ENCODE results near the gene CCDC102A.
"Not testable (repeated sequence)": the region's sequence is repeated elsewhere in the genome, so short reads cannot be mapped to it uniquely, and the experiment has no call there.

Gene CCDC102A

DNA sequence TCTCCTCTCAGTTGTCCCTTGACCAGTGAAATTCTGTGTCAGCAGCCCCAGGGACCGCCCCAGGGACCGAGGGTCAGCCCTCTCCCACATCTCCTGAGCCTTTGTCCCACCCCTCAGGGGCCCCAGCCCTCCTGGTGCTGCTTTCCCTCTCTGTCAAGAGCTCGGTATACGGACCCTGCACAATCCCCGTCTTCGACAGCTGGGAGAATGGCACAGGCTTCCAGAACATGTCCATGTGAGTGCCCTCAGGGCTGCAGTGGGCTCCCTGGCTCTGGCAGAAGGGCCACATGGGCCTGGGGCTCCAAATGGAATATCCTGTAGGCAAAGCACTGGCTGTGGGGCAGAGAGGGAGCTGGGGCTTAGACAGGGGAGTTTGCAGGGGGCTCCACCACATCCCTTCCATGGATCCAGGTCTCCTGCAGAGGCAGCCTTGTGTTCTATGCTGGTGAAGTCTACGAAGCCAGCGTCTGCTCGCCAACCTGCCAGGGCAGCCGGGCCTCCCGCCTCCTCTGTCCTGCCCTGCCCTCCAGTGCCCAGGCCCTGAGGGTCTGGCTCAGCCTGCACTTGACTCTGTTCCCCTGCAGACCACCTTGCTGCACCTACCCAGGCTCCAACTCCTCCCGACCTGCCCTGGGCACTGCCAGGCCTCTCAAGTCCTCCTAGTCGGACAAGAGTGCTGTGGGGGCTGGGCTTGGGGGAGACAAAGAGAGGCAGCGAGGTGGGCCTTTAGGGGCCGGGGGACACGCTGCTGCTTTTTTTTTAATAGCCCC, 34.1 kb upstream of the CCDC102A start:
- no peak overlapping the region for H3K27ac ChIP-seq
- no peak for TF ChIP-seq ZFX (IDR thresholded peaks at IDR 0.05)
- TF ChIP-seq, protein P1, sequence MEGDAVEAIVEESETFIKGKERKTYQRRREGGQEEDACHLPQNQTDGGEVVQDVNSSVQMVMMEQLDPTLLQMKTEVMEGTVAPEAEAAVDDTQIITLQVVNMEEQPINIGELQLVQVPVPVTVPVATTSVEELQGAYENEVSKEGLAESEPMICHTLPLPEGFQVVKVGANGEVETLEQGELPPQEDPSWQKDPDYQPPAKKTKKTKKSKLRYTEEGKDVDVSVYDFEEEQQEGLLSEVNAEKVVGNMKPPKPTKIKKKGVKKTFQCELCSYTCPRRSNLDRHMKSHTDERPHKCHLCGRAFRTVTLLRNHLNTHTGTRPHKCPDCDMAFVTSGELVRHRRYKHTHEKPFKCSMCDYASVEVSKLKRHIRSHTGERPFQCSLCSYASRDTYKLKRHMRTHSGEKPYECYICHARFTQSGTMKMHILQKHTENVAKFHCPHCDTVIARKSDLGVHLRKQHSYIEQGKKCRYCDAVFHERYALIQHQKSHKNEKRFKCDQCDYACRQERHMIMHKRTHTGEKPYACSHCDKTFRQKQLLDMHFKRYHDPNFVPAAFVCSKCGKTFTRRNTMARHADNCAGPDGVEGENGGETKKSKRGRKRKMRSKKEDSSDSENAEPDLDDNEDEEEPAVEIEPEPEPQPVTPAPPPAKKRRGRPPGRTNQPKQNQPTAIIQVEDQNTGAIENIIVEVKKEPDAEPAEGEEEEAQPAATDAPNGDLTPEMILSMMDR (conservative IDR thresholded peaks at IDR 0.05), result no peak

DNA sequence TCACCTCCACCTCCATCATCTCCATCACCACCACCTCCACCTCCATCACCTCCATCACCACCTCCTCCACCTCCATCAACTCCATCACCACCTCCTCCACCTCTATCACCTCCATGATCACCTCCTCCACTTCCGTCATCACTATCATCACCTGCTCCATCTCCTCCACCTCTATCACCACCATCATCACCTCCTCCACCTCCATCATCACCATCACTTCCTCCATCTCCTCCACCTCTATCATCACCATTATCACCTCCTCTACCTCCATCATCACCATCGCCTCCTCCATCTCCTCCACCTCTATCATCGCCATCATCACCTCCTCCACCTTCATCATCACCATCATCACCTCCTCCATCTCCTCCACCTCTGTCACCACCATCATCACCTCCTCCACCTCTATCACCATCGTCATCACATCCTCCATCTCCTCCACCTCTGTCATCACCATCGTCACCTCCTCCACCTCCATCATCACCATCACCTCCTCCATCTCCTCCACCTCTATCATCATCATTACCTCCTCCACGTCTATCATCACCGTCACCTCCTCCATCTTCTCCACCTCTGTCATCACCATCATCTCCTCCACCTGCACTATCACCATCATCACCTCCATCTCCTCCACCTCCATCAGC, 33.1 kb upstream of the CCDC102A start:
- no peak for TF ChIP-seq ZFX (IDR thresholded peaks at IDR 0.05)
- TF ChIP-seq, protein P1 (conservative IDR thresholded peaks at IDR 0.05), result no peak
- H3K27ac ChIP-seq, result no peak overlapping the region

DNA sequence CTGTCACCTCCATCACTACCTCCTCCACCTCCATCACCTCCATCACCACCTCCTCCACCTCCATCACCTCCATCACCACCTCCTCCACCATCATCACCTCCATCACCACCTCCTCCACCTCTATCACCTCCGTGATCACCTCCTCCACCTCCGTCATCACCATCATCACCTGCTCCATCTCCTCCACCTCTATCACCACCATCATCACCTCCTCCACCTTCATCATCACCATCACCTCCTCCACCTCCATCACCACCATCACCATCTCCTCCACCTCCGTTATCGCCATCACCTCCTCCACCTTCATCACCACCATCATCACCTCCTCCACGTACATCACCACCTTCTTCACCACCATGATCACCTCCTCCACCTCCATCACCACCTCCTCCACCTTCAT, 32.4 kb upstream of the CCDC102A start:
- not testable (repeated sequence) for H3K27ac ChIP-seq

DNA sequence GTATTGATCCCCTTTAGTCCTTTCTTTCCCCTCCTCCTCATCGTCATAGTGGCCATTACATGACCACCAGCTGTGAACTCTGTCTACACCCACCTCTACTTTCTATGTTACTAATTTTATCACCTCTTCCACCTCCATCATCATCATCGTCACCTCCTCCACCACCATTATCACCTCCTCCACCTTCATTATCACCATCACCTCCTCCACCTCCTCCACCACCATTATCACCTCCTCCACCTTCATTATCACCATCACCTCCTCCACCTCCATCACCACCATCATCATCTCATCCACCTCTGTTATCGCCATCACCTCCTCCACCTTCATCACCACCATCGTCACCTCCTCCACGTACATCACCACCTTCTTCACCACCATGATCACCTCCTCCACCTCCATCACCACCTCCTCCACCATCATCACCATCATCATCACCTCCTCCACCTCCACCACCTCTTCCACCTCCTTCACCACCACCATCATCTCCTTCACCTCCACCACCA, 31.9 kb upstream of the CCDC102A start:
- H3K27ac ChIP-seq, result no peak overlapping the region
- no peak for TF ChIP-seq ZFX (IDR thresholded peaks at IDR 0.05)
- TF ChIP-seq, protein P1 (conservative IDR thresholded peaks at IDR 0.05), result no peak

DNA sequence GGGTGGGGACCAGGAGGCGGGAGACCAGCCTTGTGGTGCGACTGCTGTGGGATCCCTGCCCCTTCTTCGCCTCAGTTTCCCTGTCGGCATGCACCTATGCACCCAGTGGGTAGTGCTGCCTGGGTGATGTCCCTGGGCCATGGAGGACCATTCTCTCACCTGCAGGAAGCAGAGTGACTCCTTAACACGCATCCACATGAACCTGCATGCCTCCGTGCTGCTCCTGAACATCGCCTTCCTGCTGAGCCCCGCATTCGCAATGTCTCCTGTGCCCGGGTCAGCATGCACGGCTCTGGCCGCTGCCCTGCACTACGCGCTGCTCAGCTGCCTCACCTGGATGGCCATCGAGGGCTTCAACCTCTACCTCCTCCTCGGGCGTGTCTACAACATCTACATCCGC, 31.3 kb upstream of the CCDC102A start:
- TF ChIP-seq, protein P1 (conservative IDR thresholded peaks at IDR 0.05), result no peak
- TF ChIP-seq ZFX (IDR thresholded peaks at IDR 0.05), result no peak
- no peak overlapping the region for H3K27ac ChIP-seq

DNA sequence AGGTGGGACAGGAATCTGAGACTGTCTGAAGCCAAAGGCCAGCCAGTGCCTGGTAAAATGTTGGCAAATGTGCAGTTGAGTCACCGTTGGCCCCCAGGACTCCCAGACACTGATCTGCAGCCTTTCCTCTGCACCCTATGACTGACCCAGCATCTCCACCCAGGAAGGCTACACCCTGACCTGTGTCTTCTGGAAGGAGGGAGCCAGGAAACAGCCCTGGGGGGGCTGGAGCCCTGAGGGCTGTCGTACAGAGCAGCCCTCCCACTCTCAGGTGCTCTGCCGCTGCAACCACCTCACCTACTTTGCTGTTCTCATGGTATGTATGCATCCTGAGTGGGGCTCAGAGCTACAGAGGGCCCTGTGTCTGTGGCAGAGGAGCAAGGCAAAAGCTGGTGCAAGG, 30.1 kb upstream of the CCDC102A start:
- TF ChIP-seq, protein P1 (conservative IDR thresholded peaks at IDR 0.05), result no peak
- TF ChIP-seq ZFX (IDR thresholded peaks at IDR 0.05), result no peak
- H3K27ac ChIP-seq, result no peak overlapping the region

DNA sequence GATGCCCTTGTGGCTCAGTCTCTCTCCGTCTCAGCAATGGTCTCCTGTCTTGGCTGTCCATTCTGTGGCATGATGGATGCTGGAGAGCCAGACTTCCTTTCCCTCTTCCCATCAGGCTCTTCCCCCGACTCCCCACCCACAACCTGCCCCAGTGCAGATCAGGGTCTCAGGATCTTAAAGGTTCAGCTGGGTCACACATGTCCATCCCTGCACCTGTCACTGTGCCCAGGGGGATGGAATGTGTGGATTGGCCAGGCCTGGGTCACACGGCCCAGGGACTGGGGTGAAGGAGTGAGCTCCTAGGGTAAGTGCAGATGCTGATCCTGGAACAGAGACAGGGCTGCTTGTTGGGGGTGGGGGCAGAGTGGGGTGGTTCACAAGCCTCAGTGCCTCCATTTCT, 29.1 kb upstream of the CCDC102A start:
- no peak overlapping the region for H3K27ac ChIP-seq
- TF ChIP-seq, protein P1 (conservative IDR thresholded peaks at IDR 0.05), result no peak
- TF ChIP-seq ZFX (IDR thresholded peaks at IDR 0.05), result no peak

All from C4-2B (cell line).